Measurements from ENCODE around the gene GYG1.
"Not testable (repeated sequence)": the region's sequence is repeated elsewhere in the genome, so short reads cannot be mapped to it uniquely, and the experiment has no call there.

Gene GYG1

DNA sequence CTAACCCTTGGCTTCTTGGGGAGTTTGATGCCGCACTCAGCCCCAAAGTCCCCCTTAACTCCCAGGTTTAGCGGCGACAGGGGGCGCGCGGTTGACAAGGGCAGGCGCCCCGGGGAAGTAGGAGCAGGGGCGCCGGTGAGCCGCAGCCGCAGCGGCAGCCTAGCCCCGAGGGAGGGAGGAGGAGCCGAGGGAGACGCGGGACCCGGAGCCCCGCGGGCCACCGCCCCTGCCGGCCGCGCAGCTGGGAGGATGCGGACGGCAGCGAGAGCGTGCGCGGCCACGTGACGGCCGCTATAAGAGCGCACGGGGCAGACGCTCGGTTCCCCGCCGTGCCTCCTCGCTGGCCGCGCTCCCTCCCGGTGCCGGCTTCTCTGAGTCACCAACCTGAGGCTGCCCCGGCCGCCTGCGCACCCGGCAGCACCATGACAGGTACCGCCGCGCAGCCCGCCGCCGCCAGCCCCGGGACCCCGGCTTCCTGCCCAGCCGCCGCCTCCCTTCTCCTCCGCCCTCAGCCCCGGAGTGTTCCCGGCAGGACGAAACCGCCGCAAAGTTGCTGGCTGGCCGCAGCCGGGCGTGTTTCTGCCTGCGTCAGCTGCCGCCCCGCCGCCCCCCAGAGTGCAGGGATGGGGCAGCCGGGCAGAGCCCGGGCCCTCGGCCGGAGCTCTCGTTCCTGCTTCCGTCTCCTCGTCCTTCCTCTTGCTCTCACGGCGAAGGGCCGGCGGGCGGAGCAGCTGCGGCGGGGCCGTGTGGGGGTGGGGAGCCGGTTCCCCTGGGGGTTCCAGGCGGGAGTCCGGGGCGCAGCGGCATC is at the start of gene GYG1:
Gene GYG1 (plus strand): TSS at position 322 of the 808 bp plus-strand sequence. CDS start 101 bp downstream, at position 423.
- peak; percentile 77 to 86 for DNase-seq

DNA sequence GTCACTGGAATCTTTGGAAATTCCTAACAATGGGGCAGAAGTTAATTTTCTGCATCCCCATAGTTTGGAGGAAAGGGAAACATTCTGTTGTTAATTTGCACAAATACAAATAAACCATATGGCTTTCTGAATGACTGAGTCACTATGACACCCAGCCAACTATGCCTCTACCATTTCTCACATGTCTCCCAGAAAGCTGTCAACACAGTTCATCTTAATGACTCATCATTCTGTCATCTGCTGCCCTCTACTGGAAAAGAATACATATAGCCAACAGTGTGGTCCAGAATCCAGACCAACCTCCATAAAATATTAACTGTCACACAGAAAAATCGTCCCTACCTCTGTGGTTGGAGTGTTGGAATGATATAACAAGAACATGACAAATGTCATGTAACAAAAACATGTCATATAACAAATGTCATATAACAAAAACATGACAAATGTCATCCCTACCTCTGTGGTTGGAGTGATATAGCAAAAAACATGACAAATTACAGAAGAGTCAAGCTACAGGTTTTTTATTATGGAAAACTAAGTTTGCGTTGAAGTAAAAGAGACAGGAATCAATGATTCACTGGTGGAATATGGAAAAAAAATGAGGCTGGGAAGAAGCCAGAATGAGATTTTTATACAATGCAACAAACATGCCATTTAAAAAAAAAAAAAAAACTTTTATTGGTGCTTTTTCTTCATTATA is 47.7 kb upstream of the GYG1 start:
- DNase-seq: peak; percentile 9 to 54

DNA sequence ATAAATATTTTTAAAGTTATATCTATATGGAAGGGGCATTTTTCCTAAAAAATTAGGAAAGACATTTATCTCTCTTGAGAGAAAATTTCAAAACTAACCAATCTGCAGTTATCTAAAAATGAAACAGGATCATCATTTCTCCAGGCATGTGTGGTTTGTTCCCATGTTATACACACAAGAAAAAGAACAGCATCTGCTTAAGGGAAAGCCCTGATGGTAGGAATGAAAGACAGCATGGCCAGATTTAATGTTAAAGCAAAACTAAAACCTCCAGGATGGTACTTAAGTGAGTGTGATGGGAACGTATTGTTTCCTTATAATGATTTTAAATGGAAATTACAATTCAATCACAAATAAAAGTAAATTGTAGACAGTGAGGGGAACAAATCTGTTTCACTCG is 46.2 kb upstream of the GYG1 start:
- DNase-seq: no peak

DNA sequence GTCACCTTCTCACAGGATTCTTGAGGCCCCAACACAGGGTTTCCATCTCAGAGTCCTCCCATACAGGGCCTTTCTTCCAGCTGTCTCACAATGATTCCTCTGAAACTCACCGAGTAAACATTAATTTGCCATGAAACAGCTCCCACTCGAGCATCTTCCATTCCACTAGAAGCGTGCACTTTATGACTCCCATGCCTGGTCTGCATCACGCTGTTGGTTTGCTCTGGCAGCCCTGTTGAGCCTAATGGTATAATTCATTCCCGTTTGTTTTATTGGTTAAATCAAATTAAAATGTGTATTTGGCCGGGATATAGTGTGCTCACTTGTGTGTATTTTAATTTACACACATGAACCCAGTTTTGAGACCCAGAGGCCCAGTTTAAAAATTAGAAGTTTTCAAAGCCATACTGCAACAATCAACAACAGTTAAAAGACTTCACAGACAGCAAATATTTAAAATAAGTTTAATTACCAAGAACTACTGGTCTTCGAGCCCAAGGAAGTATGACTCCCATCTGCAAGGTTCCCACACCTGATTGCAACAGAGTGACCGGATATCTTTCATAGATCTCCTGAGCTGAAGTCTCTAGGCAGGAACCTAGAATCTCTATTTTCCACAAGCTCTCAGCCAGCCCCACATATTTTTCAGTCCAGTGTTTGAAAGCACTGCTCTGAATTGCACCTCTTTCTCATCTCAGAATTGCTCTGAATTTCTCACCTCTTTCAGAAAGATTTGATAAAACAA is 42.3 kb upstream of the GYG1 start:
- DNase-seq: no peak

DNA sequence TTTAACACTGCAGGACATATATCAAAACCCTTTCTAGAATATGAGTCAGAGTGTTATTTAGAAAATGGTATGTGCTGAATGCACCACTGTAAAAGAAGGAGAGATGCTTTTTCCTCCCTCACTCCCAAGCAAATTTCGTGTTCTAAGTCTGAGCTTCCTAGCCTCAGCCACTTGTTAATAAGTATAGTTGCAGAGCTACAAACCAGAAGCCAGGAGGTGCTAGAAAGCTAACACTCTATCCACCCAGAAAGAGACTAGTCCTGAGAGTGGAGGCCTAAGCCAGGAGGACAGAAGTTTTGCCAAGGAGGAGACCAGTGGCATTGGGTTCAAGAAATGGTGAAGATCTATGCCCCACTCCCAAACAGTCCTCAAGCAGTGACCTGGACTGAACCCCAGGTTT is 40.5 kb upstream of the GYG1 start:
- DNase-seq: no peak

DNA sequence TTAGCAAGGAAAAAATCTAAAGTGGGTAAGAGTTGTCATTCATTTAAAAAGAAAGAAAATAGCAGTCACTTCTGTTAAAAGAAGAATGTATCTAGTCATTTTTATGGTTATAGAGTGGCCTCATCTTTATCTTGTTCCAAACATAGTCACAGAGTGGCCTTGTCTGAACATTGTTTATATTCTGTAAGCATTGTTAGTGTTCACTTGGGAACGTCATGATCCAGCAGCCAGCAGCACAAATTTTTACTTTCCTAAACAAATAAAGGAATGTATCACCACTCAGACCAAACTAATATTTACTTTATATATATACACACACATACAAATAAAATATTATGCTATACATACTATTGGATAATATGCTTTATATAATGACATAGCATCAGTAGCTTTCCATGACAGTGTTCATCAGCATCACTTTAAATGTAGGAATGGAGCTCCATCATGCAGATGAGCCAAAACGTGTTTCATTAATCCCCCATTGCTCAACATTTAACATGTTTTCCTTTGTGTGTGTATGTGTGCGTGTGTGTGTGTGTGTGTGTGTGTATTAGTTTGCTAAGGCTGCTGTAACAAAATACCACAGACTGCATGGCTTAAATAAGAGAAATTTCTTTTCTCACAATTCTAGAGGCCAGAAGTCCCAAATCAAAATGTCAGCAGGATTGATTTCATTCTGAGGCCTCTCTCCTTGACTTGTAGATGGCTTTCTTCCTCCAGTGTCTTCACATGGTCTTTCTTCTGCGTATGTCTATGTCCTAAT is 39.6 kb upstream of the GYG1 start:
- no peak for DNase-seq

DNA sequence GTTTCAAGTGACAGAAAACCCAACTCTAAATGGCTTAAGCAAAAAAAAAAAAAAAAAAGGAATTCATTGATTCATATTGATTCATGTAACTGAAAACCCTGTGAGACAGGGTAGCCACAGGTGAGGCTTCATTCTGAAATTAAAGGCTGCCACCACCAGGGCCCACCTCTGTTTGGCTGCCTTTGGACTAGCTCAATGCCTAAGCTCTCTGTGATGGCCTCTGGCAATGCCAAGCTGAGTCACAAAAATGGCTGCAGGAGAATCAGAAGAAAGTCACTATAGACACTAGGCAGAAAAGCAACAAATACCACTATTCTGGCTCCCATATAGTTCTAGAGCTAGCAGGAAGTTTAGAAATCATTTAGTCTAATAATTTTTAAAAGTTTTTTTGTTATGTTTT is 38.2 kb upstream of the GYG1 start:
- no peak for DNase-seq

DNA sequence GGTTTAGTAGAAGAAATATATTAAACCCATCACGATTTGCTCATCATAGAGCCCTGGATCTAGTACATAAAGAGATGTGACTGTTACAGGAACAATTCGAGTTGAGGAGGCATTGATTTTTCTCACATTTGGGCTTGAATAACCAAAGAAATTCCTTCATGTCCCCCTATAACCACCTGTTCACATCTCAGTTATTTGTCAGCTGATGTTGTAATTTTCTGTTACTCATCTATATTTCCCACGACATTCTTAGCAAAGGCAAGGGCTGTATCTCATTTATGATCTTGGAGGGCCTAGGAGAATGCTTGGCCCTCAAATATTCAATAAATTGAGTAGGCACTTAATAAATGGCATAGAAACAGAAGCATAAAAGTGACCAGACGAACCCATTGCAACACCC is 36.4 kb upstream of the GYG1 start:
- no peak for DNase-seq

DNA sequence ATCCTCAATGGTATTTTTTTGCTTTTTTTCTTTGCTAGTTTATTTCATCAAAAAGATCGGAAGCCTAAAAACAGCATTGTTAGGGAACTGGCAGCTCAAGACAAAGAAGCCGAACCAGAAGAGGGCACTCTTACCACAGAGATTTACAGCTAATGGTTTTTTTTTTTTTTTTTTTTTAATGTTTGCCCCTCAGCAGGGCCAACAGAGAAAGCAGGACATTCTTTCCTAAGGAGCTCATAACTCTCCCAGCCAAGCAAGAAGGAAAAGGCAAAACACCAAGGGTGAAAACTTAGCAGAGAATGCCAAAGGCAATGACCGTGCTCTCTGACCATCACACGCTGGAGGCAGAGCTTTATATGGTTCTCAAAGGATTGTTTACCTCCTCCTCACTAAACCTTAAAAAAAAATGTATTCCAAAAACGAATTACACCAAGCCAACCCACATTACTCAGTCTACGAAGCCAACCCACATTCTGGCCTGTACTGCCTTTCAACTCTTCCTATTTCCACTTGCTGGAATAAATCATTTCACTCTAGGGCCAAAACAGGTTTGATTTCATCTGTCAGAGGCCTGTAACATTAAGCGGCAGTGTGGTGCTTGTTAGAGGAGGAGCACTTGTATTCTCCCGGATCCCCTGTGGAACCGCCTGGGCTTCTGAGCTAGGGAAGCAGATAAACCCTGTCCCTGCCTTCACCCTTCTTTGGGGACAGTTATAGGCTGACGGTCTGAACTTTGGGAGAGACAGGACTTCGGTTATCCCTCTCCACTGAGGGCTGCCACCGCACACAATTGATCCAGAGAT is 35.6 kb upstream of the GYG1 start:
- DNase-seq: peak in 1 of 2 donors; percentile 51

DNA sequence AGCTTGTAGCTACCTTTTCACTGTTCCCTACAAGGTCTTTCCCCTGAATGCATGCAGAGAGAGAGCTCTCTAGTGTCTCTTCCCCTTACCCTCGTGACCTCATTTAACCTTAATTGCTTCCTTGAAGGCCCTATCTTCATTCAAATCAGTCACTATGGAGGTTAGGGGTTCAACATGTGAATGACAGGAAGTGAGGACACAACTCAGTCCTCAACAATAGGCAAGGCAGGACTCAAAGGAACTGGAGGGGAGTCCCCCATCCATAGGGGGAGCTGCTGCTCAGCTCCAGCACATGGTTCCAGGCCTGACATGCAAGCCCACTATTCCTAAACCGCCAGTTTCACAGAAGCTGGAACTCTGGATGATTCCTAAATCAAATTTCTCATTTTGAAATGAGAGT is 33.8 kb upstream of the GYG1 start:
- no peak for DNase-seq

DNA sequence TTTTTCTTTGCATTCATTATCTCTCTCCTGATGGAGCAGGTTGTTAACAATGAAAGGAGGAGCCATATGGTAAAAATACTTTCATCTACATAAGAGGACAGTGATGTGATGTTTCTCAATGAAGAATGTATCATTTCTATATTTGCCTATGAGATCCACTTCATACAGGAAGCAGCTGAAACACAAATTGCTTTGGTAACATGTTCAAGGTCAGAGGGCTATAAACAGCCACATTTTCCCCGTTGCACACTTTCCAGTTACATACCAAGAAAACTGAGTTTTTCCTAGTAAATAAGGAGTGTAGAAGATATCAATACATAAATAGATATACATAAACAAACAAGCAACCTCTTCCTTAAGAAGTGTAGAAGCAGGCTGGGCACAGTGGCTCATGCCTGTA is 32.6 kb upstream of the GYG1 start:
- no peak for DNase-seq

DNA sequence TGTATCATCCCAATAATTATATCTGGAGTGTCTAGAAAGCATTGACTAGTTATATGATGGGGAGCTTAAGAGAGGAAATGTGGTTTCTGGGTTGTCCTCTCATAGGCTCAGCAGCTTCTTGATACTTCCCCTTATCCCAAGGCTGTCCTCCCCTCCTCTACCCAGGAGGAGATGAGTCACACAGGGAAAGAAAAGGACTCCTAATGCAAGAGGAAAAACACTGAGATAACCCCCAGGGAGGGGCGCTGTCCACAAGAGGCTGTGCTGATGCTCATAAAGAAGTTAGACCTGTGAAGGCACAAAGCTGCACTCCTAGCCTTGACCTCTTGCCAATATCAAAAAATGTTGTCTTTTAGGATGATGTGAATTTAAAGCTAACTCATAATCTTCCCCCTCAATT is 28.8 kb upstream of the GYG1 start:
- DNase-seq: no peak

DNA sequence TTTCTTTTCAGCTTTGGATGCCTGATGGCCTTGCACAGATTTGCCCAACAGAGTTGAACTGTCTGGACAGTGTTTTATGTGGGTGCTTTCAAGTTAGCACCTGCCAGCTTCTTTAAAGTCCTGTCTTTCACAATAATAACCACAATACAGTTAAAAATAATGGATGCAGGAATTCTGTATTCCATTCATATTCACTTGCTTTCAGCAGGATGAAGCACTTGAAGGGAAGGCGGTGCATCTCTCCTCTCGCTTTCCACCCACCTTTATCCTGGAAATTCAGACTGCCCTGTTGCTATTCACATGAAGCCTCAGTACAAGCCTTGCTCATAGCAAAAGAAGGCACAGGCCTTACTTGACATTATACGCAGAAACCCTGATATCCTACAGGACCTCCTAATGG is 26.5 kb upstream of the GYG1 start:
- DNase-seq: no peak

DNA sequence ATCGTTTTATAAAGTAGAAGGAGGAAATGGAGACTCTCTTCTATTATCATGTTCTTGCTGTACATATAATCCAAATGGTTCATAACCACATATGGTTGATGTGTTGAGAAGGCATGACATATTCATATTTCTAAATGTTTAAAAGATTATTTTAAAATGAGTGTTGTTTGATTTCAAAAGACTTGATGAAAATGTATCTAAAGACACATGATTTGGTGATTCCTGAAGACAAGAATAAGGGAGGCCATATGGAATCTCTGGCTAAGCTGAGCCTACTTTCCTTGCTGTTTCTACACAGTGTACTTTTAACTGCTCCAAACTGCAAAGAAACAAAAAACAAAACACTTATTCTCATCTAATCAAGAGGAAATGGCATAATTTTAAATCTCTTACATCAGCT is 23.0 kb upstream of the GYG1 start:
- DNase-seq: no peak

DNA sequence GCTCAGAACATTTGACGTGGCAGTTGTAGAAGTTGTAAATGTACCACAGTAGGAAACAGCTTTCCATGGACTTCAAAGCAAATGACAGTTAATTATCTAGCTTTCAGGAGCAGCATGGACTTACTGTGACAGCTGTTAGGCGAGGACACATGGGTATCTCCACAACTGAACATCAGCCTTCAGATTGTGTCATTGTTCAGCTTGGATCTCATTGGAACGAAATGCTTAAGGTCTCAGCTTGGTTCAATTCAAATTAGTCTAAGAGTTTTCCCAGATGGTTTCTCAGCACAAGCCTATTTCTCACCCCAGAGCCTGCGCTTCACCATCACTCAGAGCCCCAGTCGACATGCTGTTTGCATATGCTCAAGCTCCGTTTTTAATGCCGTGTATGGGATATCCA is 21.1 kb upstream of the GYG1 start:
- DNase-seq: no peak

DNA sequence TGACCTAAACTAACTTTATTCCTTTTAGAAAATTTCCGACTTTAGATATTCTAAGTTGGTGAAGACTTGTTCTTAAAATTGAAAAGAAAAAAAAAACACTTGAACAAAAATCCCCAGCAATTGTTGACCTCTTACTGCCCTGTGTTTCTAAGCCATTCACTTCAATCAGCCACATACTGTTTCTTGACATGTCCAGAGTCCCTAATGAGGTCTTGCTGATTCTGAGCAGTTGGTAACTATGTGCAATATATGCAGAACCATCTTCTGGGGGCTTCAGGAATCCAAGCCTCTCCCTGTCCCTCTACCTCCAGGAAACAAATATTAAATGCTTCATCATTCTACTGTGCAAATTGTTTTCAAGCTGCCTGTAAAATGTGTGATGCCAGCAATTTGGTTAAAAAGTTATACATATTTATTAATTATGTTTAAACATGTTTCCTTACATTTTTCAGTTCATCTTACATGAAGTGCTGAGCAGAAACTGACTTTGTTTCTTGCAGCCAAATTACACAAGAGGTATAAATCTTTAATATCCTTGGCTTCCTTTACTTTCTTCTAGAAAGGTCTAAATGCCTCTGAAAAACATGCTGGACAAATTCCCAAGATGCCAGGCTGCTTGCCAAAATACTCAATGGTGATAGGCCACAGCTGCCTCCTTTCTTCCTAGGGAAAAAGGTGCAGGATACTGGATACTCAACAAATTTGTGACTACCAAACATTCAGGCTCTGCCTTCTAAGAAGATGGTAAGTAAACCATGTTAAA is 19.8 kb upstream of the GYG1 start:
- DNase-seq: no peak

DNA sequence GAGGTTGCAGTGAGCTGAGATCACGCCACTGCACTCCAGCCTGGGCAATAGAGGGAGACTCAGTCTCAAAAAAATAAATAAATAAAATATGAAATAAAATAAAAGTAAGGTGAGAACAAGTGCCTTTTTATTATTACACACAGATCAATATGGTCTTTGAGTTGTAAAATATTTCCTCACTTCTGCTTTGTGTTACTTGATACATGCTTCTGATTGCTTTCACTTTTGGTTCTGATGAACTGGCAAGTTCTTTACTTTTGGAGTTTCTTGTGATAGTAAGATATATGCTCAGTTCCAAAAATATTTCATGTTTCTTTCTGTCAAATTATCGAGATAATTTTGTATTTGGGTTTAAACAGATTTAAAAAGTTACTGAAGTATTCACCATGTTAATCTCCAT is 16.6 kb upstream of the GYG1 start:
- no peak for DNase-seq

DNA sequence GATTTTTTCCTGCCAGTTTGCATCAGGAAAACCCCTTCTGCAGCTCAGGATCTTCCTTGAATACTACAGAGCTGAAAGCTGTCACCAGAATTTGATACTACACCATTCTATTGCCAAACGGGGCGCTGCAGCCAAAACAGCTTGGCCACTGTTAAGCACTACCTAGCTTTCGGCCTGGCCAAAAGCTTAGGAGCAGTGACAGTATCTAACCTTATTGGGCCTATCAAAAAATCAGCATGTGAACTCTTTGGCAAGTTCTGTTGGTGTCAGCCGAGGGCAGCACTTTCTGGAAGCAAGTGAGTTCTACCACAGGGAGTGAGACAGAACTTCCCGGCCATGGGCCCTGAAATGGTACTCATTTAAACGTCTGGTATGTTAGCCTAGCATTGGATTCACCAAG is 16.1 kb upstream of the GYG1 start:
- DNase-seq: no peak

DNA sequence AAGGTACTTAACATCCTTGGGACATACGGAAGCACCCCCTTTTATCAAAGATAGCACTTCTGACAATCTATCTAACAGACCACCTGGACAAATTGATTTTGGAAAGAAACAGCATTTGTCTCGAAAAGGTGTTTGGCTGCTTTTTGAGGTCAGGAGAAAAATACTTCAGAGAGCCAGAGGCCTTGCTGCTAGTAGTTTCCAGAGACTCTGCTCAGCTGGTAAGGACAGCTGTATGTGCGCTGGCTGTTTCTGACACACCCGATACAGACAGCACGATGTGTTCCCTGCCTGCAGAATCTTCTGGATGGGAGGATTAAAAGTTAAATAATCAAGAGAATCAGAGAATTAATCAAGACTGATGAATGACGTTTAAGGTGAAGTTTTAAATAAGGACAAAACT is 15.6 kb upstream of the GYG1 start:
- no peak for DNase-seq

DNA sequence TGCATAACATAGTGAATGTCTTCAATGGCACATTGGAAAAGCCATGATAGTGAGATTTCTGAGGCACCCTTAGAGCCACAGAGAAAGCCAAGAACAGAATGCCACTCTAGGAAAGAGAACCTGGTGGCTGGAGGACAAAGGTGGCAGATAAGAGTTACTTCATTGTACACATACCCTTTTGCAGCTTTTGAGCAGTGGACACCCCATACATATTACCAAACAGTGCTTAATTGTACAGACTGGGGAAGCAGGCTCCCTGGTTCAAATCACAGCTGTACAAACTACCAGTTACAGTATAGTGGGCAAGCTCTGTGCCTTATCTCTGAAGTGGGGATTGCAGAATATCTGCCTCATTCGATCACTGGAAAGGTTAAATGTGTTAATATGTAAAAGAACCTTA is 10.1 kb upstream of the GYG1 start:
- DNase-seq: no peak

DNA sequence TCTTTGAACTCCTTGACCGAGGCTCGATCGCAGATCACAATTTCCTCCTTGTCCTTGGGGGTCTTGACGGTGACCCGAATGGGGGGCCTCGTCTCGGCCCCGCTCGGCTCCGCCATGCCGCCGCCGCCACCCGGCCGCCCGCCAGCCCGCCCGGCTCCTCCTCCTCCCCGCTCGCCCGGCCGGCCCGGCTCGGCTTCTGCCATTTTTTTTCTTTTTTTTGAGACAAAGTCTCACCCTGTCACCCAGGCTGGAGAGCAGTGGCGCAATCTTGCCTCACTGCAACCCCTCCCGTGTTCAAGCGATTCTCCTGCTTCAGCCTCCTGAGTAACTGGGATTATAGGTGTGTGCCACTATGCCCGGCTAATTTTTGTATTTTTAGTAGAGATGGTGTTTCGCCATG is 3.8 kb upstream of the GYG1 start:
- not testable (repeated sequence) for DNase-seq
